ENCODE data around the gene ATF6B. TPM values are rescaled to one million over a fixed set of nuclear protein-coding genes. Genes with fewer than 3 reads are reported as not detected.

Gene ATF6B
- total RNA-seq, 1 donor from 2014 or later, result 83.7 TPM

DNA sequence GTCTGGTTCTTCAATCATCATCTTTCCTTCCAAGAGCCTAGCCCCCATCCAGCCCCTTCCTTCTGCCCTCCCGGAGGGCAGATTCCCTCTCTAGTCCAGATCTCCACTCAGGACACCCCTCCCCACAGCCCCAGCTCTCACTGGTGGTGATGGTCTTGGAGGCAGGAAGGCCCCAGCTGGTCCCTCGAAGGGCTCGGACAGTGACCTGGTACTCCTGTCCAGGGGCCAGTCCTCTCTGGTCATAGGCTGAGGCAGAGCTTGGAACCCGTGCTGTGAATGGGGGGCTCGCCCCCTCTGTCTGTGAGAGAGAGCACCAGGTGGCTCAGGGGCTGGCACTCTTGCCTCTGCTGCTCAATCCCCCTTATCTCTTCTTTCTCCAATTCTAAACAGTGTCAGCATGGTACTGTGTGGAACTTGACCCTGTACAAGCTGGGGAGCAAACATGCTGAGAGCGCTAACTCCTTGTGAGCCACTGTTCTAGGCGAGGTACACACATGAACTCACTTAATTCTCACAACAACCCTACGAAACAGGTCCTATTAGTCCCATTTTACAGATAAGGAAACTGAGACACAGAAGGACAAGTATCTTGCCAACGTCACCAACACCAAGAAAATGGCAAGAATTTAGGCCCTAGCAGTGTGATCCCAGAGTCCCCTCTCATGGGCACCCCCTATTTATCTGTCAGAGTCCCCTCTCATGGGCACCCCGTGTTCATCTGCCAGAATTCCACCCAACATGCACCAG lies 38.8 kb downstream of the ATF6B start:
- no peak for ATAC-seq
- Histone ChIP-seq H3K27me3 (ENCODE audit: low read depth) (peaks cover 18% of the 10 kb centered on the region), H3K4me1 (peaks cover 56% of the 10 kb centered on the region), H3K27ac (peak overlapping the region; percentile 76), H3K36me3 (peaks cover 34% of the 10 kb centered on the region), H3K4me3 (no peak overlapping the region), H3K9me3 (no peaks in the 10 kb centered on the region)
- intact Hi-C loops (cut with DNase I), result no loop called here
- TF ChIP-seq, protein P1, sequence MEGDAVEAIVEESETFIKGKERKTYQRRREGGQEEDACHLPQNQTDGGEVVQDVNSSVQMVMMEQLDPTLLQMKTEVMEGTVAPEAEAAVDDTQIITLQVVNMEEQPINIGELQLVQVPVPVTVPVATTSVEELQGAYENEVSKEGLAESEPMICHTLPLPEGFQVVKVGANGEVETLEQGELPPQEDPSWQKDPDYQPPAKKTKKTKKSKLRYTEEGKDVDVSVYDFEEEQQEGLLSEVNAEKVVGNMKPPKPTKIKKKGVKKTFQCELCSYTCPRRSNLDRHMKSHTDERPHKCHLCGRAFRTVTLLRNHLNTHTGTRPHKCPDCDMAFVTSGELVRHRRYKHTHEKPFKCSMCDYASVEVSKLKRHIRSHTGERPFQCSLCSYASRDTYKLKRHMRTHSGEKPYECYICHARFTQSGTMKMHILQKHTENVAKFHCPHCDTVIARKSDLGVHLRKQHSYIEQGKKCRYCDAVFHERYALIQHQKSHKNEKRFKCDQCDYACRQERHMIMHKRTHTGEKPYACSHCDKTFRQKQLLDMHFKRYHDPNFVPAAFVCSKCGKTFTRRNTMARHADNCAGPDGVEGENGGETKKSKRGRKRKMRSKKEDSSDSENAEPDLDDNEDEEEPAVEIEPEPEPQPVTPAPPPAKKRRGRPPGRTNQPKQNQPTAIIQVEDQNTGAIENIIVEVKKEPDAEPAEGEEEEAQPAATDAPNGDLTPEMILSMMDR (IDR thresholded peaks at IDR 0.05), result no peak
- DNase-seq, result no peak

- Histone ChIP-seq H3K27me3 (ENCODE audit: low read depth) (peaks cover 18% of the 10 kb centered on the region), H3K9me3 (no peaks in the 10 kb centered on the region), H3K36me3 (peaks cover 40% of the 10 kb centered on the region), H3K4me1 (peaks cover 52% of the 10 kb centered on the region), H3K4me3 (no peak overlapping the region), H3K27ac (peak overlapping the region; percentile 76)
- DNase-seq, result no peak
- ATAC-seq, result no peak
- TF ChIP-seq, protein P1 (IDR thresholded peaks at IDR 0.05), result no peak
- intact Hi-C loops (cut with DNase I), result no loop called here
These were observed 39.5 kb downstream of the ATF6B start for GRCh38 chr6:32088487-32089049.

GRCh38 chr6:32087574-32088486 lies 40.2 kb downstream of the ATF6B start:
- Histone ChIP-seq H3K27me3 (ENCODE audit: low read depth) (peaks cover 18% of the 10 kb centered on the region), H3K36me3 (peaks cover 40% of the 10 kb centered on the region), H3K4me3 (no peak overlapping the region), H3K9me3 (no peaks in the 10 kb centered on the region), H3K4me1 (peaks cover 44% of the 10 kb centered on the region), H3K27ac (peak overlapping the region; percentile 76)
- ATAC-seq (peak; percentile 86 to 90), DNase-seq (peak; percentile 88)
- TF ChIP-seq, protein P1 (IDR thresholded peaks at IDR 0.05), result peak; percentile 59
- intact Hi-C loops (cut with DNase I), result no loop called here

- DNase-seq (no peak), ATAC-seq (peak; percentile 31 to 39)
- Histone ChIP-seq H3K9me3 (no peaks in the 10 kb centered on the region), H3K27me3 (ENCODE audit: low read depth) (peaks cover 18% of the 10 kb centered on the region), H3K4me3 (no peak overlapping the region), H3K4me1 (peaks cover 43% of the 10 kb centered on the region), H3K36me3 (peaks cover 35% of the 10 kb centered on the region), H3K27ac (peak overlapping the region; percentile 76)
- TF ChIP-seq, protein P1 (IDR thresholded peaks at IDR 0.05), result no peak
- intact Hi-C loops (cut with DNase I), result no loop called here
These were observed 41.1 kb downstream of the ATF6B start for GRCh38 chr6:32086661-32087573.

Measured in lower lobe of right lung (tissue), 2 donors.